Measurements from ENCODE around the gene CC2D1A. TPM values are rescaled to one million over a fixed set of nuclear protein-coding genes. Genes with fewer than 3 reads are reported as not detected.

CC2D1A gene
- polyA plus RNA-seq, 1 of the 3 experiments (the other 2 are of a cell fraction), result 24.2 TPM

DNA sequence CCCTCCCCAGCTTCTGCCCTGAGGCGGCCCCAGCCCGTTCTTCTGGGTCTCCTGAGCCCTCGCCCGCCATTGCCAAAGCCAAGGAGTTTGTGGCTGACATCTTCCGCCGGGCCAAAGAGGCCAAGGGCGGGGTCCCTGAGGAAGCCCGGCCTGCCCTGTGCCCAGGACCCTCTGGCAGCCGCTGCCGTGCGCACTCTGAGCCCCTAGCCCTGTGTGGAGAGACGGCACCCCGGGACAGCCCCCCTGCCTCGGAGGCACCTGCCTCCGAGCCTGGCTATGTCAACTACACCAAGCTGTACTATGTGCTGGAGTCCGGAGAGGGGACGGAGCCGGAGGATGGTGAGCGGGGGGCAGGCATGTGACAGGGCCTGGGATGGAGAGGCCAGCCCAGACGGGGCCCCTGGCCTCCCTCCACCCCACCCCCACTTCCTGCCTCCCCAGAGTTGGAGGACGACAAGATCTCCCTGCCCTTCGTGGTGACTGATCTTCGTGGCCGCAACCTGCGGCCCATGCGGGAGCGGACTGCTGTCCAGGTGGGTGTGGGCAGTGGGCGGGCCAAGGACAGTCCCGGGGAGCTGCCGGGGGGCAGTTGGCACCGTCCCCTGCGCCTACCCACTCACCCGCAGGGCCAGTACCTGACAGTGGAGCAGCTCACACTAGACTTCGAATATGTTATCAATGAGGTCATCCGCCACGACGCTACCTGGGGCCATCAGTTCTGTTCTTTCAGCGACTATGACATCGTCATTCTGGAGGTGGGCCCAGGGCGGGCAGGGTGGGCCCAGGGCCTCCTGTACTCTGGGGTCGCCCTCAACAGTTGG is 53.4 kb downstream of the CC2D1A start:
- no peaks in the 10 kb centered on the region for H4K20me1 ChIP-seq (ENCODE audit: insufficient read depth)
- 94% methylated on average over 15 of the region's 41 CpGs for WGBS (ENCODE audit: low lambda C conversion rate)
- H3F3A ChIP-seq (replicated peaks; ENCODE audit: insufficient read depth), result peaks cover 5% of the 10 kb centered on the region
- H2AFZ ChIP-seq (ENCODE audit: low read depth), result no peak overlapping the region
- H3K4me3 ChIP-seq (ENCODE audit: low read depth in 2 of 2, low read length in 1 of 2), result no peak overlapping the region
- peaks cover 9 to 54% of the 10 kb centered on the region in 2 experiments for H3K36me3 ChIP-seq (replicated peaks in 1 of 2; ENCODE audit: control insufficient read depth in 1 of 2, insufficient read depth in 2 of 2, low read length in 1 of 2)
- no peak for DNase-seq
- CTCF ChIA-PET, result interaction anchor here (0.6 to 2.1 kb wide), 9 partner anchors 12 to 79 kb away, joined by 3 to 6 read pairs (median 3); partner anchors contain the start of genes IL27RA and PODNL1
- H3K79me2 ChIP-seq (ENCODE audit: insufficient read depth), result peaks cover 19% of the 10 kb centered on the region; the same call in 1 of the 2 replicates
- TF ChIP-seq, protein P1, sequence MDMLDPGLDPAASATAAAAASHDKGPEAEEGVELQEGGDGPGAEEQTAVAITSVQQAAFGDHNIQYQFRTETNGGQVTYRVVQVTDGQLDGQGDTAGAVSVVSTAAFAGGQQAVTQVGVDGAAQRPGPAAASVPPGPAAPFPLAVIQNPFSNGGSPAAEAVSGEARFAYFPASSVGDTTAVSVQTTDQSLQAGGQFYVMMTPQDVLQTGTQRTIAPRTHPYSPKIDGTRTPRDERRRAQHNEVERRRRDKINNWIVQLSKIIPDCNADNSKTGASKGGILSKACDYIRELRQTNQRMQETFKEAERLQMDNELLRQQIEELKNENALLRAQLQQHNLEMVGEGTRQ (IDR thresholded peaks at IDR 0.05; ENCODE audit: borderline replicate concordance, low read depth, low read length), result no peak
- TF ChIP-seq EP300 (IDR thresholded peaks at IDR 0.05; ENCODE audit: borderline replicate concordance in 1 of 2, low read depth in 1 of 2, low read length in 1 of 2) (no peak), TCF12 (IDR thresholded peaks at IDR 0.05) (no peak), EZH2phosphoT487 (IDR thresholded peaks at IDR 0.05; ENCODE audit: borderline replicate concordance, low read depth) (no peak)
- TF ChIP-seq, protein P2, sequence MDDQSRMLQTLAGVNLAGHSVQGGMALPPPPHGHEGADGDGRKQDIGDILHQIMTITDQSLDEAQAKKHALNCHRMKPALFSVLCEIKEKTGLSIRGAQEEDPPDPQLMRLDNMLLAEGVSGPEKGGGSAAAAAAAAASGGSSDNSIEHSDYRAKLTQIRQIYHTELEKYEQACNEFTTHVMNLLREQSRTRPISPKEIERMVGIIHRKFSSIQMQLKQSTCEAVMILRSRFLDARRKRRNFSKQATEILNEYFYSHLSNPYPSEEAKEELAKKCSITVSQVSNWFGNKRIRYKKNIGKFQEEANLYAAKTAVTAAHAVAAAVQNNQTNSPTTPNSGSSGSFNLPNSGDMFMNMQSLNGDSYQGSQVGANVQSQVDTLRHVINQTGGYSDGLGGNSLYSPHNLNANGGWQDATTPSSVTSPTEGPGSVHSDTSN (IDR thresholded peaks at IDR 0.05), result no peak
- TF ChIP-seq, protein P3, sequence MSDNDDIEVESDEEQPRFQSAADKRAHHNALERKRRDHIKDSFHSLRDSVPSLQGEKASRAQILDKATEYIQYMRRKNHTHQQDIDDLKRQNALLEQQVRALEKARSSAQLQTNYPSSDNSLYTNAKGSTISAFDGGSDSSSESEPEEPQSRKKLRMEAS (IDR thresholded peaks at IDR 0.05; ENCODE audit: low read depth), result no peak
- H3K9ac ChIP-seq, result no peak overlapping the region
- H3K4me1 ChIP-seq (ENCODE audit: control insufficient read depth in 1 of 2, insufficient read depth in 2 of 2, low read depth in 1 of 2, low read length in 1 of 2), result peaks cover 0 to 9% of the 10 kb centered on the region in 2 experiments; a peak in 1 of 4 replicates
- POLR2A ChIA-PET, result interaction anchor here (0.6 to 1.3 kb wide), 2 partner anchors 20 to 45 kb away, joined by 3 to 6 read pairs; no protein-coding TSS in a partner anchor
- H3K27ac ChIP-seq (ENCODE audit: low read depth in 2 of 2, low read length in 1 of 2), result peak overlapping the region in 1 of 2 experiments; percentile 8; a peak in 1 of 4 replicates
- no peaks in the 10 kb centered on the region for H3K9me3 ChIP-seq
- no peak overlapping the region for H3K4me2 ChIP-seq
- H3K9me2 ChIP-seq, result no peaks in the 10 kb centered on the region
- no peaks in the 10 kb centered on the region for H3K27me3 ChIP-seq (ENCODE audit: insufficient read depth)

DNA sequence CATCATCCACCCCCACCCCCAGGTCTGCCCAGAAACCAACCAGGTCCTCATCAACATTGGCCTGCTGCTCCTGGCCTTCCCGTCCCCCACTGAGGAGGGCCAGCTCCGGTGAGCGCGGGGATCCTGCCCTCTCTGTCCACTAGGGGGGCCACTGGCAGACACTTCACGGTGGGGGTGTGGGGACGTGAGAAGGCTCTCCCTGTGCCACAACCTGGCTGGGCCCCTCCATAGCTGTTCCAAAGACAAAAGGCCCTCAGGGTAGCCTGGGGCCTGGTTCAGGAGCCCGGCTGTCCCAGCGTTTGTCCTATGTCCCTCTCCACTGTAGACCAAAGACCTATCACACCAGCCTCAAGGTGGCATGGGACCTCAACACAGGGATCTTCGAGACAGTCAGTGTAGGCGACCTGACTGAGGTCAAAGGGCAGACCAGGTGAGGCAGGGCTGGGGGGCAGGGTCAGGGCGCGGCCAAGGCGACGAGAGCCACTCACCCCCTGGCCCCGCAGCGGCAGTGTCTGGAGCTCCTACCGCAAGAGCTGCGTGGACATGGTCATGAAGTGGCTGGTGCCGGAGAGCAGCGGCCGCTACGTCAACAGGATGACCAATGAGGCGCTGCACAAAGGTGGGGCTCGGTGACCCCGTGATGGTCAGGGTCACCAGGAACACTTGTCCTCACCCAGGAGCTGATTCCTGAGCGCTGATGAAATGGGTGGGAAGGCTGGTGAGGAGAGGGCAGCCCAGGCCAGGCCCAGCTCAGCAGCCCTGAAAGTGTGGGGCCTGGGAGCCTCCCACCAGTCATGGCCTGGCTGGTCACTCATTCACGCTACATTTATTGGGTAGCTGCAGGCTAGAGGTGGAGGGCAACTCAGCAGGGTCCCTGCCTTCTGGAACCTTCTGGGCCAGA is 54.2 kb downstream of the CC2D1A start:
- no peak overlapping the region for H2AFZ ChIP-seq (ENCODE audit: low read depth)
- DNase-seq, result peak; percentile 84
- H4K20me1 ChIP-seq (ENCODE audit: insufficient read depth), result no peaks in the 10 kb centered on the region
- no peaks in the 10 kb centered on the region for H3K9me2 ChIP-seq
- POLR2A ChIA-PET, result interaction anchor here (1.1 kb wide), 1 partner anchor 10 kb away, joined by 5 read pairs; no protein-coding TSS in a partner anchor
- H3K9me3 ChIP-seq, result no peaks in the 10 kb centered on the region
- H3K4me3 ChIP-seq (ENCODE audit: low read depth in 2 of 2, low read length in 1 of 2), result no peak overlapping the region
- WGBS (ENCODE audit: low lambda C conversion rate), result 100% methylated on average over 3 of the region's 27 CpGs
- H3K4me1 ChIP-seq (ENCODE audit: control insufficient read depth in 1 of 2, insufficient read depth in 2 of 2, low read depth in 1 of 2, low read length in 1 of 2), result peaks cover 0 to 9% of the 10 kb centered on the region in 2 experiments; a peak in 1 of 4 replicates
- no peaks in the 10 kb centered on the region for H3K27me3 ChIP-seq (ENCODE audit: insufficient read depth)
- peaks cover 7% of the 10 kb centered on the region for H3F3A ChIP-seq (replicated peaks; ENCODE audit: insufficient read depth)
- no peak overlapping the region for H3K9ac ChIP-seq
- TF ChIP-seq EZH2phosphoT487 (IDR thresholded peaks at IDR 0.05; ENCODE audit: borderline replicate concordance, low read depth) (no peak), SMC3 (IDR thresholded peaks at IDR 0.05; ENCODE audit: low read depth, low read length) (peak; percentile 11; the same call in 1 of the 2 replicates)
- TF ChIP-seq, protein P4, sequence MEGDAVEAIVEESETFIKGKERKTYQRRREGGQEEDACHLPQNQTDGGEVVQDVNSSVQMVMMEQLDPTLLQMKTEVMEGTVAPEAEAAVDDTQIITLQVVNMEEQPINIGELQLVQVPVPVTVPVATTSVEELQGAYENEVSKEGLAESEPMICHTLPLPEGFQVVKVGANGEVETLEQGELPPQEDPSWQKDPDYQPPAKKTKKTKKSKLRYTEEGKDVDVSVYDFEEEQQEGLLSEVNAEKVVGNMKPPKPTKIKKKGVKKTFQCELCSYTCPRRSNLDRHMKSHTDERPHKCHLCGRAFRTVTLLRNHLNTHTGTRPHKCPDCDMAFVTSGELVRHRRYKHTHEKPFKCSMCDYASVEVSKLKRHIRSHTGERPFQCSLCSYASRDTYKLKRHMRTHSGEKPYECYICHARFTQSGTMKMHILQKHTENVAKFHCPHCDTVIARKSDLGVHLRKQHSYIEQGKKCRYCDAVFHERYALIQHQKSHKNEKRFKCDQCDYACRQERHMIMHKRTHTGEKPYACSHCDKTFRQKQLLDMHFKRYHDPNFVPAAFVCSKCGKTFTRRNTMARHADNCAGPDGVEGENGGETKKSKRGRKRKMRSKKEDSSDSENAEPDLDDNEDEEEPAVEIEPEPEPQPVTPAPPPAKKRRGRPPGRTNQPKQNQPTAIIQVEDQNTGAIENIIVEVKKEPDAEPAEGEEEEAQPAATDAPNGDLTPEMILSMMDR (IDR thresholded peaks at IDR 0.05), result peak; percentile 42
- CTCF ChIA-PET, result interaction anchor here (0.6 to 2.2 kb wide), 9 partner anchors 19 to 80 kb away, joined by 3 to 10 read pairs (median 5); partner anchors contain the start of genes IL27RA and PODNL1
- peaks cover 1 to 51% of the 10 kb centered on the region in 2 experiments for H3K36me3 ChIP-seq (replicated peaks in 1 of 2; ENCODE audit: control insufficient read depth in 1 of 2, insufficient read depth in 2 of 2, low read length in 1 of 2)
- peaks cover 10% of the 10 kb centered on the region; the same call in 1 of the 2 replicates for H3K79me2 ChIP-seq (ENCODE audit: insufficient read depth)
- H3K27ac ChIP-seq (ENCODE audit: low read depth in 2 of 2, low read length in 1 of 2), result no peak overlapping the region
- no peak overlapping the region for H3K4me2 ChIP-seq
